ENCODE measurements around the gene ZNF256. TPM values are rescaled to one million over a fixed set of nuclear protein-coding genes. Genes with fewer than 3 reads are reported as not detected.

ZNF256 gene
- total RNA-seq, 2 experiments from 2014 or later: 5.7 to 9.0 TPM

DNA sequence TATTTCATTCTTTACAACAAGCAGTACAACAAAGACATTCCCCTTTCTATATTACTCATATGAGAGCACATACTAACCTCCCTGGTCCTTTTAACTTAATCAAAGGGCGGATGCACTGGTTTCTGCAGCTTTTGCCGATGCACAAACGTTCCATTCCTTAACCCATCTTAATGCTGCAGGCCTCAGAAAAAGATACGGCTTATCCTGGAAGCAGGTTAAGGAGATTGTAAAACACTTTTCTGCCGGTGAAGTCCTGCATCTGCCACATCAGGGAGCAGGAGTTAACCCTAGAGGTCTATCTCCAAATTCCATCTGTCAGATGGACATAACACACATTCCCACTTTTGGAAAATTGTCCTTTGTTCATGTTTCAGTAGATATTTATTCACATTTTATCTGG is 47.2 kb downstream of the ZNF256 start:
- Histone ChIP-seq H2AFZ (ENCODE audit: low read length) (no peak overlapping the region), H3K4me2 (ENCODE audit: low read length) (no peak overlapping the region), H3K9me3 (ENCODE audit: low read length) (no peaks in the 10 kb centered on the region), H3K9me2 (ENCODE audit: insufficient read depth, low read length) (no peaks in the 10 kb centered on the region), H3K36me3 (ENCODE audit: insufficient read depth, low read length) (no peaks in the 10 kb centered on the region), H3K4me3 (ENCODE audit: low read depth, low read length, poor library complexity, severe bottlenecking) (no peak overlapping the region), H4K20me1 (ENCODE audit: insufficient read depth, low read length) (no peaks in the 10 kb centered on the region), H3K79me2 (ENCODE audit: insufficient read depth, low read depth, low read length) (no peaks in the 10 kb centered on the region), H3K27ac (ENCODE audit: low read depth, low read length, poor library complexity, severe bottlenecking) (no peak overlapping the region), H3K4me1 (ENCODE audit: insufficient read depth, low read length, poor library complexity, severe bottlenecking) (no peaks in the 10 kb centered on the region)
- no peak for DNase-seq (ENCODE audit: low spot score)
- intact Hi-C loops (cut with micrococcal nuclease; ENCODE audit: unreplicated experiment): loop anchor here (10.0 kb wide), 1 partner anchor 796 kb away; no protein-coding TSS in a partner anchor
- ChIA-PET POLR2A (no interaction called here), CTCF (ENCODE audit: unreplicated experiment) (no interaction called here)
- BruUV-seq (replicated peaks): no TSS peak
- TF ChIP-seq EZH2phosphoT487 (IDR thresholded peaks at IDR 0.05; ENCODE audit: borderline replicate concordance, low read depth, low read length): no peak
- TF ChIP-seq, protein P1, sequence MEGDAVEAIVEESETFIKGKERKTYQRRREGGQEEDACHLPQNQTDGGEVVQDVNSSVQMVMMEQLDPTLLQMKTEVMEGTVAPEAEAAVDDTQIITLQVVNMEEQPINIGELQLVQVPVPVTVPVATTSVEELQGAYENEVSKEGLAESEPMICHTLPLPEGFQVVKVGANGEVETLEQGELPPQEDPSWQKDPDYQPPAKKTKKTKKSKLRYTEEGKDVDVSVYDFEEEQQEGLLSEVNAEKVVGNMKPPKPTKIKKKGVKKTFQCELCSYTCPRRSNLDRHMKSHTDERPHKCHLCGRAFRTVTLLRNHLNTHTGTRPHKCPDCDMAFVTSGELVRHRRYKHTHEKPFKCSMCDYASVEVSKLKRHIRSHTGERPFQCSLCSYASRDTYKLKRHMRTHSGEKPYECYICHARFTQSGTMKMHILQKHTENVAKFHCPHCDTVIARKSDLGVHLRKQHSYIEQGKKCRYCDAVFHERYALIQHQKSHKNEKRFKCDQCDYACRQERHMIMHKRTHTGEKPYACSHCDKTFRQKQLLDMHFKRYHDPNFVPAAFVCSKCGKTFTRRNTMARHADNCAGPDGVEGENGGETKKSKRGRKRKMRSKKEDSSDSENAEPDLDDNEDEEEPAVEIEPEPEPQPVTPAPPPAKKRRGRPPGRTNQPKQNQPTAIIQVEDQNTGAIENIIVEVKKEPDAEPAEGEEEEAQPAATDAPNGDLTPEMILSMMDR (conservative IDR thresholded peaks at IDR 0.05; ENCODE audit: low read length): no peak

Other genes with a start within 250 kb of the ZNF256 start
- not detected in 2 replicates for gene ZNF154, start 238.5 kb downstream of the ZNF256 start, total RNA-seq (2014; rRNA removed; shearing (Covaris generic))
- not detected in 2 replicates for gene ZNF154, start 238.5 kb downstream of the ZNF256 start, total RNA-seq (2022)
- 9.2 and 10.8 TPM in 2 replicates for gene ZNF671, start 220.1 kb downstream of the ZNF256 start, total RNA-seq (2014; rRNA removed; shearing (Covaris generic))
- gene ZNF671, start 220.1 kb downstream of the ZNF256 start, total RNA-seq (2022): 9.8 and 11.4 TPM in 2 replicates
- 17.3 and 36.0 TPM in 2 replicates for gene ZNF776, start 200.9 kb downstream of the ZNF256 start, total RNA-seq (2014; rRNA removed; shearing (Covaris generic))
- gene ZNF776, start 200.9 kb downstream of the ZNF256 start, total RNA-seq (2022): 19.6 and 20.6 TPM in 2 replicates
- 19.7 and 21.6 TPM in 2 replicates for gene ZNF586, start 178.0 kb downstream of the ZNF256 start, total RNA-seq (2014; rRNA removed; shearing (Covaris generic))
- 23.8 and 25.2 TPM in 2 replicates for gene ZNF586, start 178.0 kb downstream of the ZNF256 start, total RNA-seq (2022)
- gene ZNF552, start 132.8 kb downstream of the ZNF256 start, total RNA-seq (2014; rRNA removed; shearing (Covaris generic)): 8.6 and 10.2 TPM in 2 replicates
- 11.4 and 12.5 TPM in 2 replicates for gene ZNF552, start 132.8 kb downstream of the ZNF256 start, total RNA-seq (2022)
- 19.8 and 20.2 TPM in 2 replicates for gene ZNF587B, start 117.4 kb downstream of the ZNF256 start, total RNA-seq (2014; rRNA removed; shearing (Covaris generic))
- gene ZNF587B, start 117.4 kb downstream of the ZNF256 start, total RNA-seq (2022): 24.6 and 25.8 TPM in 2 replicates
- gene ZNF587, start 97.8 kb downstream of the ZNF256 start, total RNA-seq (2014; rRNA removed; shearing (Covaris generic)): 22.7 and 25.0 TPM in 2 replicates
- gene ZNF587, start 97.8 kb downstream of the ZNF256 start, total RNA-seq (2022): 45.9 and 52.5 TPM in 2 replicates
- 27.4 and 30.4 TPM in 2 replicates for gene ZNF814, start 58.7 kb downstream of the ZNF256 start, total RNA-seq (2014; rRNA removed; shearing (Covaris generic))
- gene ZNF814, start 58.7 kb downstream of the ZNF256 start, total RNA-seq (2022): 42.6 and 50.1 TPM in 2 replicates
- gene ZNF417, start 31.1 kb downstream of the ZNF256 start, total RNA-seq (2014; rRNA removed; shearing (Covaris generic)): 21.4 and 28.6 TPM in 2 replicates
- gene ZNF417, start 31.1 kb downstream of the ZNF256 start, total RNA-seq (2022): 20.6 and 24.0 TPM in 2 replicates
- 0.57 and 2.1 TPM in 2 replicates for gene ZNF418, start 12.3 kb downstream of the ZNF256 start, total RNA-seq (2014; rRNA removed; shearing (Covaris generic))
- 1.5 and 1.7 TPM in 2 replicates for gene ZNF418, start 12.3 kb downstream of the ZNF256 start, total RNA-seq (2022)
- not detected in 2 replicates for gene C19orf18, start 26.8 kb upstream of the ZNF256 start, total RNA-seq (2014; rRNA removed; shearing (Covaris generic))
- gene C19orf18, start 26.8 kb upstream of the ZNF256 start, total RNA-seq (2022): not detected in 2 replicates
- gene ZNF606, start 55.1 kb upstream of the ZNF256 start, total RNA-seq (2014; rRNA removed; shearing (Covaris generic)): 1.3 and 2.1 TPM in 2 replicates
- gene ZNF606, start 55.1 kb upstream of the ZNF256 start, total RNA-seq (2022): 3.2 and 4.3 TPM in 2 replicates
- not detected in 2 replicates for gene ZSCAN1, start 86.3 kb upstream of the ZNF256 start, total RNA-seq (2014; rRNA removed; shearing (Covaris generic))
- not detected in 2 replicates for gene ZSCAN1, start 86.3 kb upstream of the ZNF256 start, total RNA-seq (2022)
- gene ZNF135, start 111.6 kb upstream of the ZNF256 start, total RNA-seq (2014; rRNA removed; shearing (Covaris generic)): not detected in 2 replicates
- gene ZNF135, start 111.6 kb upstream of the ZNF256 start, total RNA-seq (2022): not detected in 2 replicates
- gene ZSCAN18, start 150.5 kb upstream of the ZNF256 start, total RNA-seq (2014; rRNA removed; shearing (Covaris generic)): not detected in 2 replicates
- gene ZSCAN18, start 150.5 kb upstream of the ZNF256 start, total RNA-seq (2022): not detected in 2 replicates
- gene ZNF329, start 203.1 kb upstream of the ZNF256 start, total RNA-seq (2014; rRNA removed; shearing (Covaris generic)): 3.1 and 3.2 TPM in 2 replicates
- gene ZNF329, start 203.1 kb upstream of the ZNF256 start, total RNA-seq (2022): 3.1 and 3.4 TPM in 2 replicates
- gene ZNF274, start 235.4 kb upstream of the ZNF256 start, total RNA-seq (2014; rRNA removed; shearing (Covaris generic)): 36.4 and 68.3 TPM in 2 replicates
- 36.2 and 42.4 TPM in 2 replicates for gene ZNF274, start 235.4 kb upstream of the ZNF256 start, total RNA-seq (2022)

Data from OCI-LY7 (cell line).